Neural cell (in vitro differentiated cells): ENCODE measurements around the gene SLCO2B1. TPM values are rescaled to one million over a fixed set of nuclear protein-coding genes. Genes with fewer than 3 reads are reported as not detected.

Experiments used
- H2AFZ ChIP-seq: fragments of 200-600, 300-800 bp; sonication (generic), shearing (Covaris generic); 2 replicates; pipeline ENCODE4 v1.6.0; 2014; ENCODE audit warnings: low read depth, mild to moderate bottlenecking, antibody characterized with exemption, low read length, moderate library complexity
- H3F3A ChIP-seq: fragments of 200-600 bp; shearing (Covaris generic); 2 replicates; pipeline ENCODE4 v1.6.1; 2016; ENCODE audit warnings: mild to moderate bottlenecking, moderate library complexity, mixed read lengths, antibody characterized with exemption, low read length; ENCODE audit not compliant: insufficient read depth, poor library complexity, severe bottlenecking
- H3K27ac ChIP-seq: fragments of 200-600, 300-800 bp; sonication (generic), shearing (Covaris generic); 2 replicates; pipeline ENCODE4 v1.5.1; 2014; ENCODE audit warnings: mild to moderate bottlenecking, low read length, moderate library complexity
- H3K27me3 ChIP-seq: fragments of 300-800, 200-600 bp; sonication (generic), shearing (Covaris generic); 2 replicates; pipeline ENCODE4 v1.6.0; 2014; ENCODE audit warnings: mild to moderate bottlenecking, low read depth, low read length, moderate library complexity; ENCODE audit not compliant: insufficient read depth
- H3K36me3 ChIP-seq: fragments of 300-800, 200-600 bp; sonication (generic), shearing (Covaris generic); 2 replicates; pipeline ENCODE4 v1.5.1; 2014; ENCODE audit warnings: mild to moderate bottlenecking, antibody characterized with exemption, low read length, moderate library complexity; ENCODE audit not compliant: insufficient read depth
- H3K4me2 ChIP-seq: fragments of 300-800, 200-600 bp; sonication (generic), shearing (Covaris generic); 2 replicates; pipeline ENCODE4 v1.6.0; 2014; ENCODE audit warnings: mild to moderate bottlenecking, low read length
- H3K4me3 ChIP-seq: fragments of 300-800, 200-600 bp; sonication (generic), shearing (Covaris generic); 2 replicates; pipeline ENCODE4 v1.5.1; 2014; ENCODE audit warnings: mild to moderate bottlenecking, low read length, moderate library complexity
- H3K79me2 ChIP-seq: fragments of 200-600 bp; shearing (Covaris generic); replicated peaks from 2 replicates; pipeline ENCODE4 v1.6.0; 2014; ENCODE audit warnings: mild to moderate bottlenecking, low read length, moderate library complexity; ENCODE audit not compliant: insufficient read depth
- H3K9ac ChIP-seq: fragments of 300-800, 200-600 bp; sonication (generic), shearing (Covaris generic); 2 replicates; pipeline ENCODE4 v1.6.1; 2016; ENCODE audit warnings: mild to moderate bottlenecking, low read length, mixed read lengths
- H3K9me2 ChIP-seq: fragments of 200-600 bp; shearing (Covaris generic); 2 replicates; pipeline ENCODE4 v1.6.1; 2016; ENCODE audit warnings: mild to moderate bottlenecking, low read length, mixed read lengths; ENCODE audit not compliant: insufficient read depth
- H3K9me3 ChIP-seq: fragments of 200-600, 300-800 bp; sonication (generic), shearing (Covaris generic); 2 replicates; pipeline ENCODE4 v1.6.1; 2016; ENCODE audit warnings: mild to moderate bottlenecking, mixed run types, low read length, moderate library complexity, mixed read lengths
- H4K20me1 ChIP-seq: fragments of 200-600 bp; shearing (Covaris generic); 2 replicates; pipeline ENCODE4 v1.6.1; 2016; ENCODE audit warnings: mild to moderate bottlenecking, mixed run types; ENCODE audit not compliant: insufficient read depth
- EP300 ChIP-seq: fragments of 450-650 bp; conservative IDR thresholded peaks from 2 replicates; pipeline ENCODE4 v1.6.1; 2014; ENCODE audit warnings: antibody characterized with exemption, mild to moderate bottlenecking, moderate library complexity; ENCODE audit not compliant: poor library complexity, severe bottlenecking
- EZH2 ChIP-seq: fragments of 200-600, 300-800 bp; shearing (Covaris generic), sonication (generic); IDR thresholded peaks from 2 replicates; pipeline ENCODE4 v1.6.1; 2014; ENCODE audit warnings: antibody characterized with exemption, low read length, borderline replicate concordance, mild to moderate bottlenecking; ENCODE audit not compliant: insufficient read depth, poor library complexity, severe bottlenecking
- MXI1 ChIP-seq: fragments of 450-650 bp; conservative IDR thresholded peaks from 2 replicates; pipeline ENCODE4 v1.6.1; 2014; ENCODE audit warnings: antibody characterized with exemption, mild to moderate bottlenecking; ENCODE audit not compliant: poor library complexity, severe bottlenecking
- POLR2AphosphoS5 ChIP-seq: IDR thresholded peaks from 2 replicates; pipeline ENCODE4 v1.6.1; 2012
- RAD21 ChIP-seq: fragments of 450-650 bp; conservative IDR thresholded peaks from 2 replicates; pipeline ENCODE4 v1.6.1; 2014; ENCODE audit warnings: antibody characterized with exemption, mild to moderate bottlenecking, moderate library complexity
- SMC3 ChIP-seq: fragments of 450-650 bp; conservative IDR thresholded peaks from 2 replicates; pipeline ENCODE4 v1.6.1; 2014; ENCODE audit warnings: antibody characterized with exemption, mild to moderate bottlenecking, moderate library complexity; ENCODE audit not compliant: poor library complexity
- TAF1 ChIP-seq: IDR thresholded peaks from 2 replicates; pipeline ENCODE4 v1.6.1; 2012; ENCODE audit warnings: low read depth
- polyA plus RNA-seq: library from polyadenylated mRNA; depleted of rRNA; stranded (reverse); fragments of >200 nt; gene quantifications from 2 replicates; pipeline ENCODE4 v1.2.3, GENCODE V29; 2014
- TF ChIP-seq, protein P1 (sequence below): IDR thresholded peaks from 2 replicates; pipeline ENCODE4 v1.6.1; 2012; ENCODE audit warnings: borderline replicate concordance
- TF ChIP-seq, protein P2 (sequence below): fragments of 450-650 bp; IDR thresholded peaks from 2 replicates; pipeline ENCODE4 v1.5.1; 2014; ENCODE audit warnings: antibody characterized with exemption, mild to moderate bottlenecking, moderate library complexity; ENCODE audit not compliant: poor library complexity, severe bottlenecking

Gene SLCO2B1
- polyA plus RNA-seq, 1 donor from 2014 or later, result not detected

DNA sequence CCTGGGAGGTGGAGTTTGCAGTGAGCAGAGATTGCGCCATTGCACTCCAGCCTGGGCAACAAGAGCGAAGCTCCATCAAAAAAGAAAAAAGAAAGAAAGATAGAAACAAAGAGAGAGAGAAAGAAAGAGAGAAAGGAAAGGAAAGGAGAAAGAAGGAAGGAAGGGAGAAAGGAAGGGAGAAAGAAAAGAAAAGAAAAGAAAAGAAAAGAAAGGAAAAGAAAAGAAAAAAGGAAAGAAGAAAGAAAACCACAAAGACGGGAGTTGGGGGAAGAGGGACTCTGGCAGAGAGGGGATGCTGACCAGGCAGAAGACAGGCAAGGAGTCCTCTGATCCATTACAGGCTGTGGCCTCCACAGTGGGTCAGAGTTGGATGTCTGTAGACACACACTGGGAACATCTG lies 18.8 kb upstream of the SLCO2B1 start:
- no peaks in the 10 kb centered on the region for H3K9me2 ChIP-seq
- H4K20me1 ChIP-seq, result no peaks in the 10 kb centered on the region
- TF ChIP-seq EZH2 (no peak), SMC3 (no peak), EP300 (no peak), MXI1 (no peak)
- TF ChIP-seq, protein P1, sequence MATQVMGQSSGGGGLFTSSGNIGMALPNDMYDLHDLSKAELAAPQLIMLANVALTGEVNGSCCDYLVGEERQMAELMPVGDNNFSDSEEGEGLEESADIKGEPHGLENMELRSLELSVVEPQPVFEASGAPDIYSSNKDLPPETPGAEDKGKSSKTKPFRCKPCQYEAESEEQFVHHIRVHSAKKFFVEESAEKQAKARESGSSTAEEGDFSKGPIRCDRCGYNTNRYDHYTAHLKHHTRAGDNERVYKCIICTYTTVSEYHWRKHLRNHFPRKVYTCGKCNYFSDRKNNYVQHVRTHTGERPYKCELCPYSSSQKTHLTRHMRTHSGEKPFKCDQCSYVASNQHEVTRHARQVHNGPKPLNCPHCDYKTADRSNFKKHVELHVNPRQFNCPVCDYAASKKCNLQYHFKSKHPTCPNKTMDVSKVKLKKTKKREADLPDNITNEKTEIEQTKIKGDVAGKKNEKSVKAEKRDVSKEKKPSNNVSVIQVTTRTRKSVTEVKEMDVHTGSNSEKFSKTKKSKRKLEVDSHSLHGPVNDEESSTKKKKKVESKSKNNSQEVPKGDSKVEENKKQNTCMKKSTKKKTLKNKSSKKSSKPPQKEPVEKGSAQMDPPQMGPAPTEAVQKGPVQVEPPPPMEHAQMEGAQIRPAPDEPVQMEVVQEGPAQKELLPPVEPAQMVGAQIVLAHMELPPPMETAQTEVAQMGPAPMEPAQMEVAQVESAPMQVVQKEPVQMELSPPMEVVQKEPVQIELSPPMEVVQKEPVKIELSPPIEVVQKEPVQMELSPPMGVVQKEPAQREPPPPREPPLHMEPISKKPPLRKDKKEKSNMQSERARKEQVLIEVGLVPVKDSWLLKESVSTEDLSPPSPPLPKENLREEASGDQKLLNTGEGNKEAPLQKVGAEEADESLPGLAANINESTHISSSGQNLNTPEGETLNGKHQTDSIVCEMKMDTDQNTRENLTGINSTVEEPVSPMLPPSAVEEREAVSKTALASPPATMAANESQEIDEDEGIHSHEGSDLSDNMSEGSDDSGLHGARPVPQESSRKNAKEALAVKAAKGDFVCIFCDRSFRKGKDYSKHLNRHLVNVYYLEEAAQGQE, result no peak
- H3K36me3 ChIP-seq, result no peaks in the 10 kb centered on the region
- no peak overlapping the region for H2AFZ ChIP-seq
- no peaks in the 10 kb centered on the region for H3K79me2 ChIP-seq
- H3K9ac ChIP-seq, result no peak overlapping the region
- no peaks in the 10 kb centered on the region for H3F3A ChIP-seq
- no peaks in the 10 kb centered on the region for H3K9me3 ChIP-seq
- no peak overlapping the region for H3K27ac ChIP-seq
- no peaks in the 10 kb centered on the region for H3K27me3 ChIP-seq
- H3K4me2 ChIP-seq, result no peak overlapping the region
- H3K4me3 ChIP-seq, result no peak overlapping the region

DNA sequence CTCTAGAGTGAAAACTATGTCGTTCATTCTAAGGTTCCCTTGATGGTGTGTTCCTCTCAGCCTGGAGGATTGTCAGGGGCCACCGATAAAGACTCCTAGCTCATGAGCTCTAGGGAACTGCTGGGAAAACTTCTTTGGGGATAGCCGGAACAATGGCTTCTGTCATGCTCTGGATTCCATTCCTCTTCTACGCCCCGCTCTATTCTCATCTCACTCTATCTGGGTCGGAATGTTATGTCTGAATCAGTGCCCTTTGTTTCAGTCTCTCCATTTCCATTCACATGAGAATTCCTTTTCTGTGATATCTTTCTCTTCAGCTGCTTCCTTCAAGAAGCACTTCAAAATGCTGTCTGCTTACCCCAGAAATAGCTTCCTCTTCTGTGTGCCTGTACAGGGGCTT lies 16.9 kb upstream of the SLCO2B1 start:
- H3K9me3 ChIP-seq, result no peaks in the 10 kb centered on the region
- no peaks in the 10 kb centered on the region for H3K36me3 ChIP-seq
- H3K4me3 ChIP-seq, result no peak overlapping the region
- no peaks in the 10 kb centered on the region for H3F3A ChIP-seq
- H3K9me2 ChIP-seq, result no peaks in the 10 kb centered on the region
- no peak overlapping the region for H3K4me2 ChIP-seq
- no peaks in the 10 kb centered on the region for H3K27me3 ChIP-seq
- no peaks in the 10 kb centered on the region for H3K79me2 ChIP-seq
- H3K9ac ChIP-seq, result no peak overlapping the region
- H3K27ac ChIP-seq, result no peak overlapping the region
- H4K20me1 ChIP-seq, result no peaks in the 10 kb centered on the region
- no peak overlapping the region for H2AFZ ChIP-seq
- TF ChIP-seq POLR2AphosphoS5 (no peak), TAF1 (no peak), EZH2 (no peak), RAD21 (no peak), MXI1 (no peak), EP300 (no peak), SMC3 (no peak)
- TF ChIP-seq, protein P2, sequence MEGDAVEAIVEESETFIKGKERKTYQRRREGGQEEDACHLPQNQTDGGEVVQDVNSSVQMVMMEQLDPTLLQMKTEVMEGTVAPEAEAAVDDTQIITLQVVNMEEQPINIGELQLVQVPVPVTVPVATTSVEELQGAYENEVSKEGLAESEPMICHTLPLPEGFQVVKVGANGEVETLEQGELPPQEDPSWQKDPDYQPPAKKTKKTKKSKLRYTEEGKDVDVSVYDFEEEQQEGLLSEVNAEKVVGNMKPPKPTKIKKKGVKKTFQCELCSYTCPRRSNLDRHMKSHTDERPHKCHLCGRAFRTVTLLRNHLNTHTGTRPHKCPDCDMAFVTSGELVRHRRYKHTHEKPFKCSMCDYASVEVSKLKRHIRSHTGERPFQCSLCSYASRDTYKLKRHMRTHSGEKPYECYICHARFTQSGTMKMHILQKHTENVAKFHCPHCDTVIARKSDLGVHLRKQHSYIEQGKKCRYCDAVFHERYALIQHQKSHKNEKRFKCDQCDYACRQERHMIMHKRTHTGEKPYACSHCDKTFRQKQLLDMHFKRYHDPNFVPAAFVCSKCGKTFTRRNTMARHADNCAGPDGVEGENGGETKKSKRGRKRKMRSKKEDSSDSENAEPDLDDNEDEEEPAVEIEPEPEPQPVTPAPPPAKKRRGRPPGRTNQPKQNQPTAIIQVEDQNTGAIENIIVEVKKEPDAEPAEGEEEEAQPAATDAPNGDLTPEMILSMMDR, result no peak
- TF ChIP-seq, protein P1, result no peak
